OCI-LY3 (cell line): ENCODE data around the gene HRG.
"Not testable (repeated sequence)": the region's sequence is repeated elsewhere in the genome, so short reads cannot be mapped to it uniquely, and the experiment has no call there.

ENCODE experiments used
- H2AFZ ChIP-seq: fragments of 200-600, 300-600 bp; shearing (Covaris generic); 2 replicates; pipeline ENCODE4 v1.6.0; 2014; ENCODE audit warnings: antibody characterized with exemption, low read depth, low read length
- H3K27ac ChIP-seq: fragments of 200-600, 300-600 bp; sonication (generic); 2 replicates; pipeline ENCODE4 v1.5.1; 2014; ENCODE audit warnings: mild to moderate bottlenecking, low read length, moderate library complexity, mixed read lengths
- H3K27me3 ChIP-seq: fragments of 200-600, 300-600 bp; sonication (generic); 2 replicates; pipeline ENCODE4 v1.6.1; 2014; ENCODE audit warnings: low read depth, low read length, mixed read lengths
- H3K36me3 ChIP-seq: fragments of 200-600, 300-600 bp; sonication (generic); replicated peaks from 2 replicates; pipeline ENCODE3; 2014; ENCODE audit warnings: low read depth, low read length, mixed read lengths
- H3K4me1 ChIP-seq: fragments of 300-600, 200-600 bp; sonication (generic); 2 replicates; pipeline ENCODE4 v1.6.1; 2014; ENCODE audit warnings: low read length, mixed read lengths
- H3K4me2 ChIP-seq: fragments of 200-600, 300-600 bp; sonication (generic); 2 replicates; pipeline ENCODE4 v1.6.1; 2014; ENCODE audit warnings: low read length, mixed read lengths
- H3K4me3 ChIP-seq: fragments of 300-600, 200-600 bp; sonication (generic); 2 replicates; pipeline ENCODE4 v1.5.1; 2014; ENCODE audit warnings: antibody characterized with exemption, mild to moderate bottlenecking, low read length, moderate library complexity
- H3K79me2 ChIP-seq: fragments of 300-600, 200-600 bp; shearing (Covaris generic); 2 replicates; pipeline ENCODE4 v1.6.1; 2014; ENCODE audit warnings: mild to moderate bottlenecking, low read length, mixed read lengths
- H3K9ac ChIP-seq: fragments of 300-600, 200-600 bp; shearing (Covaris generic); 2 replicates; pipeline ENCODE4 v1.6.0; 2014; ENCODE audit warnings: mild to moderate bottlenecking, low read length, moderate library complexity
- H3K9me3 ChIP-seq: fragments of 200-600, 300-600 bp; shearing (Covaris generic); 2 replicates; pipeline ENCODE4 v1.6.1; 2014; ENCODE audit warnings: low read length, mixed read lengths; ENCODE audit not compliant: insufficient read depth
- H4K20me1 ChIP-seq: fragments of 200-600, 300-600 bp; sonication (generic); 2 replicates; pipeline ENCODE4 v1.6.1; 2016; ENCODE audit warnings: low read length, mixed read lengths; ENCODE audit not compliant: insufficient read depth
- CTCF ChIP-seq: fragments of 200-600, 300-600 bp; sonication (generic); IDR thresholded peaks from 2 replicates; pipeline ENCODE4 v1.5.1; 2014; ENCODE audit warnings: antibody characterized with exemption, low read length, low read depth
- EZH2phosphoT487 ChIP-seq: fragments of 200-600 bp; shearing (Covaris generic); IDR thresholded peaks from 2 replicates; pipeline ENCODE4 v1.6.1; 2018; ENCODE audit warnings: antibody characterized with exemption, mixed run types, low read depth

The HRG gene

GRCh38 chr3:186679151-186679550 is 13.3 kb downstream of the HRG start:
- Histone ChIP-seq H3K4me2 (no peak overlapping the region), H3K27ac (no peak overlapping the region), H3K79me2 (no peaks in the 10 kb centered on the region), H3K9me3 (no peaks in the 10 kb centered on the region), H3K4me3 (no peak overlapping the region), H2AFZ (no peak overlapping the region), H3K27me3 (peaks cover 30% of the 10 kb centered on the region; the same call in 1 of the 2 replicates), H3K36me3 (no peaks in the 10 kb centered on the region), H4K20me1 (no peaks in the 10 kb centered on the region), H3K4me1 (no peaks in the 10 kb centered on the region), H3K9ac (no peak overlapping the region)
- TF ChIP-seq EZH2phosphoT487 (no peak), CTCF (no peak)

GRCh38 chr3:186680869-186681268 is 15.1 kb downstream of the HRG start:
- Histone ChIP-seq H3K27me3 (peaks cover 18% of the 10 kb centered on the region; the same call in 1 of the 2 replicates), H3K4me1 (no peaks in the 10 kb centered on the region), H3K4me3 (no peak overlapping the region)

GRCh38 chr3:186682812-186683211 is 17.0 kb downstream of the HRG start:
- Histone ChIP-seq H3K9ac (no peak overlapping the region), H3K36me3 (no peaks in the 10 kb centered on the region), H2AFZ (no peak overlapping the region), H3K4me3 (no peak overlapping the region), H3K27ac (no peak overlapping the region), H3K9me3 (no peaks in the 10 kb centered on the region), H3K4me2 (no peak overlapping the region), H3K27me3 (peaks cover 14% of the 10 kb centered on the region; the same call in 1 of the 2 replicates), H4K20me1 (no peaks in the 10 kb centered on the region), H3K4me1 (no peaks in the 10 kb centered on the region), H3K79me2 (no peaks in the 10 kb centered on the region)
- TF ChIP-seq CTCF (no peak), EZH2phosphoT487 (no peak)

More at GRCh38 chr3:186680869-186681268, 15.1 kb downstream of the HRG start:
- Histone ChIP-seq H3K4me2 (no peak overlapping the region), H3K36me3 (no peaks in the 10 kb centered on the region), H2AFZ (no peak overlapping the region), H3K9ac (no peak overlapping the region), H3K79me2 (no peaks in the 10 kb centered on the region), H3K9me3 (no peaks in the 10 kb centered on the region), H3K27ac (no peak overlapping the region), H4K20me1 (no peaks in the 10 kb centered on the region)
- TF ChIP-seq CTCF (no peak), EZH2phosphoT487 (no peak)

- H3K36me3 ChIP-seq: no peaks in the 10 kb centered on the region
- H3K4me3 ChIP-seq: no peak overlapping the region
- H4K20me1 ChIP-seq: no peaks in the 10 kb centered on the region
- H3K4me2 ChIP-seq: no peak overlapping the region
- H3K9me3 ChIP-seq: no peaks in the 10 kb centered on the region
- TF ChIP-seq CTCF (no peak), EZH2phosphoT487 (no peak)
- no peak overlapping the region for H3K9ac ChIP-seq
- peaks cover 6% of the 10 kb centered on the region; the same call in 1 of the 2 replicates for H3K27me3 ChIP-seq
- no peak overlapping the region for H2AFZ ChIP-seq
- no peaks in the 10 kb centered on the region for H3K79me2 ChIP-seq
- no peaks in the 10 kb centered on the region for H3K4me1 ChIP-seq
- H3K27ac ChIP-seq: no peak overlapping the region
Observed at GRCh38 chr3:186683979-186684378, 18.2 kb downstream of the HRG start.

GRCh38 chr3:186686475-186686874 is 20.7 kb downstream of the HRG start:
- H3K4me1 ChIP-seq, H3K79me2 ChIP-seq, H3K36me3 ChIP-seq, H3K4me2 ChIP-seq, H3K9me3 ChIP-seq, H3K4me3 ChIP-seq, H3K9ac ChIP-seq, H2AFZ ChIP-seq, H3K27me3 ChIP-seq, H4K20me1 ChIP-seq, H3K27ac ChIP-seq: not testable (repeated sequence)
